HepG2 (cell line): ENCODE measurements around the gene SYN1. TPM values are rescaled to one million over a fixed set of nuclear protein-coding genes. Genes with fewer than 3 reads are reported as not detected.

Source experiments
- FOXK2 ChIP-seq: fragments of 450-650 bp; IDR thresholded peaks from 2 replicates; pipeline ENCODE4 v1.6.1; 2016
- NCOA2 ChIP-seq: sonication (generic); formaldehyde crosslinking; IDR thresholded peaks from 2 replicates; pipeline ENCODE4 v1.8.0; 2022; ENCODE audit warnings: inconsistent platforms
- PITX1 ChIP-seq: sonication (generic); formaldehyde crosslinking; IDR thresholded peaks from 2 replicates; pipeline ENCODE4 v1.5.1; 2020; ENCODE audit warnings: mild to moderate bottlenecking, missing genetic modification reagents
- PRPF4 ChIP-seq: fragments of 200-400 bp; formaldehyde crosslinking; IDR thresholded peaks from 2 replicates; pipeline ENCODE4 v1.6.1; 2016; ENCODE audit warnings: low read length, low read depth; ENCODE audit not compliant: poor library complexity, severe bottlenecking
- RARA ChIP-seq: IDR thresholded peaks from 2 replicates; pipeline ENCODE4 v1.6.1; 2016; ENCODE audit warnings: missing genetic modification reagents, missing compliant biosample characterization
- SNAPC2 ChIP-seq: sonication (generic); formaldehyde crosslinking; IDR thresholded peaks from 2 replicates; pipeline ENCODE4 v1.8.1; 2022; ENCODE audit warnings: mild to moderate bottlenecking, missing genetic modification reagents
- SP4 ChIP-seq: sonication (generic); formaldehyde crosslinking; IDR thresholded peaks from 2 replicates; pipeline ENCODE4 v1.8.1; 2023; ENCODE audit warnings: mild to moderate bottlenecking, missing genetic modification reagents
- TFDP1 ChIP-seq: IDR thresholded peaks from 2 replicates; pipeline ENCODE4 v1.6.1; 2016; ENCODE audit warnings: missing compliant biosample characterization, missing genetic modification reagents, borderline replicate concordance
- TOPORS ChIP-seq: sonication (generic); formaldehyde crosslinking; IDR thresholded peaks from 2 replicates; pipeline ENCODE4 v1.8.0; 2023; ENCODE audit warnings: mild to moderate bottlenecking, missing genetic modification reagents
- ZEB1 ChIP-seq: IDR thresholded peaks from 2 replicates; pipeline ENCODE4 v1.6.1; 2012; ENCODE audit warnings: mild to moderate bottlenecking, low read depth, inconsistent platforms; ENCODE audit not compliant: insufficient replicate concordance
- ZNF138 ChIP-seq: sonication (generic); formaldehyde crosslinking; IDR thresholded peaks from 2 replicates; pipeline ENCODE4 v1.5.0; 2020; ENCODE audit warnings: mild to moderate bottlenecking, low read depth, missing genetic modification reagents
- ZNF367 ChIP-seq: sonication (generic); formaldehyde crosslinking; IDR thresholded peaks from 2 replicates; pipeline ENCODE4 v1.4.0; 2020; ENCODE audit warnings: missing genetic modification reagents, borderline replicate concordance
- ZNF609 ChIP-seq: sonication (generic); formaldehyde crosslinking; IDR thresholded peaks from 2 replicates; pipeline ENCODE4 v1.4.0; 2020; ENCODE audit warnings: mild to moderate bottlenecking, missing genetic modification reagents, borderline replicate concordance
- ZNF788 ChIP-seq: sonication (generic); formaldehyde crosslinking; IDR thresholded peaks from 2 replicates; pipeline ENCODE4 v1.5.0; 2020; ENCODE audit warnings: mild to moderate bottlenecking, missing genetic modification reagents, borderline replicate concordance
- ZNF83 ChIP-seq: sonication (generic); formaldehyde crosslinking; IDR thresholded peaks from 2 replicates; pipeline ENCODE4 v1.4.0; 2020; ENCODE audit warnings: missing genetic modification reagents, mild to moderate bottlenecking, borderline replicate concordance
- polyA plus RNA-seq, 8 experiments: library from polyadenylated mRNA; depleted of rRNA in 3 of 8; stranded (reverse) in 7 of 8; unstranded in 1 of 8; fragments of >200 nt; fragmentation: Illumina TruSeq in 4 of 8; extraction: Trizol in 4 of 8; gene quantifications; 2 replicates each; pipeline versions ENCODE4 v1.2.1 to v1.2.3, GENCODE V29; 2011 to 2016; ENCODE audit warnings: low read depth in 4 of 8, missing spikeins in 1 of 8, mixed read lengths in 1 of 8; ENCODE audit not compliant: insufficient read depth in 1 of 8
- total RNA-seq, 5 experiments: library from RNA; depleted of rRNA; stranded (reverse); fragments of >200 nt; fragmentation: Illumina TruSeq; extraction: Trizol; gene quantifications; 2 replicates each; pipeline ENCODE4 v1.2.3, GENCODE V29; 2016; ENCODE audit warnings: low read depth in 1 of 5
- TF ChIP-seq, protein P1 (sequence below): sonication (generic); formaldehyde crosslinking; IDR thresholded peaks from 2 replicates; pipeline ENCODE4 v1.8.0; 2022; ENCODE audit warnings: mild to moderate bottlenecking, missing genetic modification reagents, moderate library complexity
- TF ChIP-seq, protein P2 (sequence below): IDR thresholded peaks from 2 replicates; pipeline ENCODE4 v1.6.1; 2016; ENCODE audit warnings: low read depth, missing genetic modification reagents, missing compliant biosample characterization

Gene SYN1
- total and polyA plus RNA-seq, 2 of the 13 experiments (the other 11 are each of a cell fraction or from before 2014, with no cell fraction given): not detected

- 0 out of 2 replicates have a peak, but pooled peaks have one; percentile 23 for TF ChIP-seq TFDP1
- TF ChIP-seq, protein P1, sequence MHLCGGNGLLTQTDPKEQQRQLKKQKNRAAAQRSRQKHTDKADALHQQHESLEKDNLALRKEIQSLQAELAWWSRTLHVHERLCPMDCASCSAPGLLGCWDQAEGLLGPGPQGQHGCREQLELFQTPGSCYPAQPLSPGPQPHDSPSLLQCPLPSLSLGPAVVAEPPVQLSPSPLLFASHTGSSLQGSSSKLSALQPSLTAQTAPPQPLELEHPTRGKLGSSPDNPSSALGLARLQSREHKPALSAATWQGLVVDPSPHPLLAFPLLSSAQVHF: no peak
- 0 out of 2 replicates have a peak, but pooled peaks have one; percentile 30 for TF ChIP-seq RARA (CRISPR knock-in tag)
- no peak for TF ChIP-seq ZNF788
- no peak for TF ChIP-seq NCOA2 (CRISPR knock-in tag)
- TF ChIP-seq PRPF4: no peak
- TF ChIP-seq ZNF138 (CRISPR knock-in tag): no peak
- no peak for TF ChIP-seq FOXK2
- TF ChIP-seq SNAPC2 (CRISPR knock-in tag): peak; percentile 79; the same call in 1 of the 2 replicates
- peak; percentile 87 for TF ChIP-seq TOPORS
- peak; percentile 35; the same call in 1 of the 2 replicates for TF ChIP-seq ZNF367 (CRISPR knock-in tag)
- TF ChIP-seq, protein P2, sequence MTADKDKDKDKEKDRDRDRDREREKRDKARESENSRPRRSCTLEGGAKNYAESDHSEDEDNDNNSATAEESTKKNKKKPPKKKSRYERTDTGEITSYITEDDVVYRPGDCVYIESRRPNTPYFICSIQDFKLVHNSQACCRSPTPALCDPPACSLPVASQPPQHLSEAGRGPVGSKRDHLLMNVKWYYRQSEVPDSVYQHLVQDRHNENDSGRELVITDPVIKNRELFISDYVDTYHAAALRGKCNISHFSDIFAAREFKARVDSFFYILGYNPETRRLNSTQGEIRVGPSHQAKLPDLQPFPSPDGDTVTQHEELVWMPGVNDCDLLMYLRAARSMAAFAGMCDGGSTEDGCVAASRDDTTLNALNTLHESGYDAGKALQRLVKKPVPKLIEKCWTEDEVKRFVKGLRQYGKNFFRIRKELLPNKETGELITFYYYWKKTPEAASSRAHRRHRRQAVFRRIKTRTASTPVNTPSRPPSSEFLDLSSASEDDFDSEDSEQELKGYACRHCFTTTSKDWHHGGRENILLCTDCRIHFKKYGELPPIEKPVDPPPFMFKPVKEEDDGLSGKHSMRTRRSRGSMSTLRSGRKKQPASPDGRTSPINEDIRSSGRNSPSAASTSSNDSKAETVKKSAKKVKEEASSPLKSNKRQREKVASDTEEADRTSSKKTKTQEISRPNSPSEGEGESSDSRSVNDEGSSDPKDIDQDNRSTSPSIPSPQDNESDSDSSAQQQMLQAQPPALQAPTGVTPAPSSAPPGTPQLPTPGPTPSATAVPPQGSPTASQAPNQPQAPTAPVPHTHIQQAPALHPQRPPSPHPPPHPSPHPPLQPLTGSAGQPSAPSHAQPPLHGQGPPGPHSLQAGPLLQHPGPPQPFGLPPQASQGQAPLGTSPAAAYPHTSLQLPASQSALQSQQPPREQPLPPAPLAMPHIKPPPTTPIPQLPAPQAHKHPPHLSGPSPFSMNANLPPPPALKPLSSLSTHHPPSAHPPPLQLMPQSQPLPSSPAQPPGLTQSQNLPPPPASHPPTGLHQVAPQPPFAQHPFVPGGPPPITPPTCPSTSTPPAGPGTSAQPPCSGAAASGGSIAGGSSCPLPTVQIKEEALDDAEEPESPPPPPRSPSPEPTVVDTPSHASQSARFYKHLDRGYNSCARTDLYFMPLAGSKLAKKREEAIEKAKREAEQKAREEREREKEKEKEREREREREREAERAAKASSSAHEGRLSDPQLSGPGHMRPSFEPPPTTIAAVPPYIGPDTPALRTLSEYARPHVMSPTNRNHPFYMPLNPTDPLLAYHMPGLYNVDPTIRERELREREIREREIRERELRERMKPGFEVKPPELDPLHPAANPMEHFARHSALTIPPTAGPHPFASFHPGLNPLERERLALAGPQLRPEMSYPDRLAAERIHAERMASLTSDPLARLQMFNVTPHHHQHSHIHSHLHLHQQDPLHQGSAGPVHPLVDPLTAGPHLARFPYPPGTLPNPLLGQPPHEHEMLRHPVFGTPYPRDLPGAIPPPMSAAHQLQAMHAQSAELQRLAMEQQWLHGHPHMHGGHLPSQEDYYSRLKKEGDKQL (CRISPR knock-in tag): no peak
- TF ChIP-seq SP4: peak; percentile 57; the same call in 1 of the 2 replicates
- TF ChIP-seq ZNF609 (CRISPR knock-in tag): no peak
- no peak for TF ChIP-seq ZEB1
- 0 out of 2 replicates have a peak, but pooled peaks have one; percentile 46 for TF ChIP-seq ZNF83
- no peak for TF ChIP-seq PITX1 (CRISPR knock-in tag)
These were observed at the start of gene SYN1 (continued) for GRCh38 chrX:47619486-47620302.
